Glutamatergic neuron (in vitro differentiated cells): ENCODE data around the gene PCDH9. TPM values are rescaled to one million over a fixed set of nuclear protein-coding genes. Genes with fewer than 3 reads are reported as not detected.

Experiments
- DNase-seq: peaks from one replicate; pipeline ENCODE4 v3.0.0; 2022
- H3K27ac Mint-ChIP-seq: one replicate; pipeline ENCODE4 v1.8.0; 2020; ENCODE audit warnings: mild to moderate bottlenecking, mixed read lengths, inconsistent platforms; ENCODE audit not compliant: unreplicated experiment
- H3K27me3 Mint-ChIP-seq: one replicate; pipeline ENCODE4 v1.8.0; 2020; ENCODE audit warnings: mild to moderate bottlenecking, moderate library complexity, mixed read lengths, inconsistent platforms; ENCODE audit not compliant: unreplicated experiment
- H3K36me3 Mint-ChIP-seq: one replicate; pipeline ENCODE4 v1.8.0; 2020; ENCODE audit warnings: mild to moderate bottlenecking, mixed read lengths, inconsistent platforms; ENCODE audit not compliant: unreplicated experiment
- H3K4me1 Mint-ChIP-seq: one replicate; pipeline ENCODE4 v1.8.0; 2020; ENCODE audit warnings: mild to moderate bottlenecking, low read depth, mixed read lengths, inconsistent platforms; ENCODE audit not compliant: unreplicated experiment
- H3K4me3 Mint-ChIP-seq: one replicate; pipeline ENCODE4 v1.8.0; 2020; ENCODE audit warnings: mild to moderate bottlenecking, mixed read lengths, inconsistent platforms; ENCODE audit not compliant: unreplicated experiment
- H3K9me3 Mint-ChIP-seq: one replicate; pipeline ENCODE4 v1.8.0; 2020; ENCODE audit warnings: mild to moderate bottlenecking, moderate library complexity, mixed read lengths, inconsistent platforms; ENCODE audit not compliant: unreplicated experiment
- total RNA-seq: library from RNA; stranded (reverse); fragmentation: NEBNext Ultra II Directional; extraction: Animal tissue kit (Norgen Biotek cat#: 25700); gene quantifications from one replicate; pipeline ENCODE4 v1.2.1, GENCODE V29; 2021; ENCODE audit not compliant: unreplicated experiment
- TF ChIP-seq, protein P1 (sequence below): fragments of 200-600 bp; sonication (generic); IDR thresholded peaks from one replicate; pipeline ENCODE4 v1.5.0; 2021; ENCODE audit not compliant: partially characterized antibody, unreplicated experiment

Gene PCDH9
- total RNA-seq, 1 donor from 2014 or later, result 43.3 TPM

DNA sequence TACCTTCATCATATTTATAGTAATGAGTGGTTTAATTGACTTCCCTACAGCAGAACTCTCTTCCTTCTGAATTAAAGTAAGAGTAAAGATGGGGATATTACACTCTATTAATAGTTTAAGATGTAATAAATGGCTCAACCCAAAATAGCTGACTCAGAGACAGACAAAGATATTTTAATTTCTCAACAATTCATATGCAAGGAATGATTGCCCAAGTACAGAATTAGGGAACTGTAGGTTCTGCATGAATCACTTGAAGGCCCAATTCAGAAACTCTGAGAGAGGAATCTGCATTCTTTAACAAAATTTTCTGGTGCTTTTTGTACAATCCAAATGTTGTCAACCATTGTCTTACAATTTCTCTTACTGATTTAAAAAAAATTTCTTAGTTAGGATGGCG lies 42.9 kb upstream of the PCDH9 start:
- Mint-ChIP-seq H3K9me3 (no peaks in the 10 kb centered on the region), H3K4me3 (no peak overlapping the region), H3K27ac (no peak overlapping the region)

DNA sequence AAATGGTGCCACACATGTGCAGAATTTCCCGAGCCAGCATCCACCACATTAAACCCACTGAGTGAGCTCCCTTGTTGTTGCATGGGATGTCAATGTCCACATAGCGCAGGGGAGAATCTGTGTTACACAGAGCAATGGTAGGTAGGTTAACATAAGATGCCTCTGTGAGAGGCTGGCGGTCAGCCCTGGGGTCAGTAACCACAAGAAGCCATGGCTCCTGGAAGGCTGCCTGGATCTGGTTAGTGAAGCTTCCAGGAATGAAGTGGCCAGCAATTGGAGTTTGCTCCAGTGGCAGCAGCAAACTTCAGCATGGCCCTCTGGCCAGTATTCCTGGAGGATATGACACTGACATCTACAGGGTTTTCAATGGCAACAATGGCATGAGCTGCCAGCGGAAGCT lies 37.0 kb upstream of the PCDH9 start:
- Mint-ChIP-seq H3K27me3 (no peaks in the 10 kb centered on the region), H3K4me3 (no peak overlapping the region), H3K36me3 (no peaks in the 10 kb centered on the region), H3K4me1 (no peaks in the 10 kb centered on the region), H3K9me3 (no peaks in the 10 kb centered on the region), H3K27ac (no peak overlapping the region)
- TF ChIP-seq, protein P1, sequence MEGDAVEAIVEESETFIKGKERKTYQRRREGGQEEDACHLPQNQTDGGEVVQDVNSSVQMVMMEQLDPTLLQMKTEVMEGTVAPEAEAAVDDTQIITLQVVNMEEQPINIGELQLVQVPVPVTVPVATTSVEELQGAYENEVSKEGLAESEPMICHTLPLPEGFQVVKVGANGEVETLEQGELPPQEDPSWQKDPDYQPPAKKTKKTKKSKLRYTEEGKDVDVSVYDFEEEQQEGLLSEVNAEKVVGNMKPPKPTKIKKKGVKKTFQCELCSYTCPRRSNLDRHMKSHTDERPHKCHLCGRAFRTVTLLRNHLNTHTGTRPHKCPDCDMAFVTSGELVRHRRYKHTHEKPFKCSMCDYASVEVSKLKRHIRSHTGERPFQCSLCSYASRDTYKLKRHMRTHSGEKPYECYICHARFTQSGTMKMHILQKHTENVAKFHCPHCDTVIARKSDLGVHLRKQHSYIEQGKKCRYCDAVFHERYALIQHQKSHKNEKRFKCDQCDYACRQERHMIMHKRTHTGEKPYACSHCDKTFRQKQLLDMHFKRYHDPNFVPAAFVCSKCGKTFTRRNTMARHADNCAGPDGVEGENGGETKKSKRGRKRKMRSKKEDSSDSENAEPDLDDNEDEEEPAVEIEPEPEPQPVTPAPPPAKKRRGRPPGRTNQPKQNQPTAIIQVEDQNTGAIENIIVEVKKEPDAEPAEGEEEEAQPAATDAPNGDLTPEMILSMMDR, result no peak
- DNase-seq, result no peak

More for the DNA sequence above, 42.9 kb upstream of the PCDH9 start:
- no peaks in the 10 kb centered on the region for H3K36me3 Mint-ChIP-seq
- TF ChIP-seq, protein P1, result no peak
- peaks cover 11% of the 10 kb centered on the region for H3K4me1 Mint-ChIP-seq
- no peaks in the 10 kb centered on the region for H3K27me3 Mint-ChIP-seq
- DNase-seq, result no peak

DNA sequence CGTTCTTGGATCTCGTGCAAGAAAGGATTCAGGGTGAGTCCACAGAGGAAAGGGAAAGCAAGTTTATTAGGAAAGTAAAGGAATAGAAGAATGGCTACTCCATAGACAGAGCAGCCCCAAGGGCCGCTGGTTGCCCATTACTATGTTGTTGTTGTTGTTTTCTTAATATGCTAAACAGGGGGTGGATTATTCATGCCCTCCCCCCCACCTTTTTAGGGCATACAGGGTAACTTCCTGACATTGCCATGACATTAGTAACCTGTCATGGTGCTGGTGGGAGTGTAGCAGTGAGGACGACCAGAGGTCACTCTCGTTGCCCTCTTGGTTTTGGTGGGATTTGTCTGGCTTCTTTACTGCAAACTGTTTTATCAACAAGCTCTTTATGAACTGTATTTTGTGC lies 29.1 kb upstream of the PCDH9 start:
- no peak for DNase-seq
- H3K9me3 Mint-ChIP-seq, result peaks cover 3% of the 10 kb centered on the region
- H3K27ac Mint-ChIP-seq, result no peak overlapping the region

DNA sequence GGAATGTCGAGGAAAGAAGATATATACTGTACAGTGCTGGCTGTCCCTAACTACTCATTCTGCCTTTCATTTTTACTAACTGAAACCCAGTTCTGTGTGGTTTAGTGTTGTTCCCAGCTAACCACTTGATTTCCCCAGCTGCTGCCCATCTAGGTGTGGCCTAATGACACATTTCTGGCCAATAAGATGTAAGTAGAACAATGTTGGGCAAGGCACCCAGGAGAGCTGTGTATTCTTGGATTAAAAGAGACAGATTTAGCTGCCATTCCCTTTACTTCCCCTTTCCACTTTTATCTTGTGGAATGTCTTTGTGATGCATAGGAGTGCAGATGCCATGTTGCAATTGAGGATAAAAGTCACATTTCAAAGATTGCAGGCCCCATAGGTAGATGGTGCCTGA lies 28.3 kb upstream of the PCDH9 start:
- DNase-seq, result no peak
- no peak overlapping the region for H3K4me3 Mint-ChIP-seq
- no peak overlapping the region for H3K27ac Mint-ChIP-seq
- no peaks in the 10 kb centered on the region for H3K4me1 Mint-ChIP-seq
- peaks cover 3% of the 10 kb centered on the region for H3K9me3 Mint-ChIP-seq
- H3K36me3 Mint-ChIP-seq, result no peaks in the 10 kb centered on the region
- TF ChIP-seq, protein P1, result no peak
- H3K27me3 Mint-ChIP-seq, result no peaks in the 10 kb centered on the region

More for the DNA sequence above, 29.1 kb upstream of the PCDH9 start:
- no peak overlapping the region for H3K4me3 Mint-ChIP-seq
- TF ChIP-seq, protein P1, result no peak
- no peaks in the 10 kb centered on the region for H3K36me3 Mint-ChIP-seq
- H3K27me3 Mint-ChIP-seq, result no peaks in the 10 kb centered on the region
- no peaks in the 10 kb centered on the region for H3K4me1 Mint-ChIP-seq

DNA sequence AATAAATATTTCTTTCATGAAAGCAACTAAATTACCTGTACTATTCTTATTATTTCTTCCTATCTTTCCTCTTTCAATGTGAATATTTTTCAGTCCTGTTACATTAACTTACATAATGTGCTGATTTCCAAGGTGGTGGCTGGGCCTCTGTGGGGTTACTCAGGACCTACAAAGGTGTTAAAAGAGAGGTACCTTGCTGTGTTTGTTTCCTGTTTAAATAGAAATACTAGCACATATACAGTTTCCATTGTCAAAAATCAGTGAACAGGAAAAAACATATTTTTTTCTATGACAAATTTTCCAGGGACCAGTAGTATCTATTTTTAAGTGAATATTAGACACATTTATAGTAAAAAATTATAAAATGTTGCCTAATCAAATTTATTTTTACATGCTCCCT lies 8.7 kb upstream of the PCDH9 start:
- Mint-ChIP-seq H3K4me1 (peaks cover 19% of the 10 kb centered on the region), H3K36me3 (no peaks in the 10 kb centered on the region), H3K27me3 (peaks cover 1% of the 10 kb centered on the region), H3K27ac (no peak overlapping the region), H3K4me3 (no peak overlapping the region), H3K9me3 (no peaks in the 10 kb centered on the region)
- TF ChIP-seq, protein P1, result no peak
- no peak for DNase-seq
